Suppressor macrophage treated with lipopolysaccharide for 4 hours (primary cell): Measurements from ENCODE around the gene CD3E.
"Not testable (repeated sequence)": the region's sequence is repeated elsewhere in the genome, so short reads cannot be mapped to it uniquely, and the experiment has no call there.

Experiments
- DNase-seq: peaks from one replicate; pipeline ENCODE4 v3.0.0-alpha.2; 2020

The CD3E gene

DNA sequence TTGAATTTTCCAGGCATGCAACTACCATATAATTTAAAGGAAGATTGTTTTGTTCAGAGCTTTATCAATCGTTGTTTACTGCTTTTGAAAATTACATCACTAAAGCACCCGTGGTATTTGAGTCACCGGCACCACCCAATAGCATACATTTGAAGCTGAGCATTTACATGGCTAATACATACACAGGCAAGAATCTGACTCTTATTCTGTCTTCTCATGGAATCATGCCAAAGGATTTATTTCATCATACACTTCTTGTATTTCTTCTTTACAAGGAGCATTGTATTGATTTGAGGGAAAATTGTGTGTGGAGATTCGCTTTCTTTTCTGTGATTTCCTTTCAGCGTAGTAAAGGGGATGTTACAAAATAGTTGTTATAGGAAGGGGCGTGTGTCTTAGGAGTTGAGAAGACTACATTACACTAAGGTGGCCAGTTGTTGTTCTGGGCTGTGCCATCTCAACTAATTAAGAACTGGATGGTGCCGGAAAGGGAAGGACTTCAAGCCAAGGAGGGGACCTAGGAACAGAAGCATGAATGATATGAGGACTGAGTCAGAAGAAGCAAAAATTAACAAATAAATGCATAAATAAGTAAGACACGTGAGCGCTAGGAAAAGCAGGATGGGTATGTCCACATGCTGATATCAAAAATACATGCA, 12.9 kb upstream of the CD3E start:
- peak; percentile 91 for DNase-seq

DNA sequence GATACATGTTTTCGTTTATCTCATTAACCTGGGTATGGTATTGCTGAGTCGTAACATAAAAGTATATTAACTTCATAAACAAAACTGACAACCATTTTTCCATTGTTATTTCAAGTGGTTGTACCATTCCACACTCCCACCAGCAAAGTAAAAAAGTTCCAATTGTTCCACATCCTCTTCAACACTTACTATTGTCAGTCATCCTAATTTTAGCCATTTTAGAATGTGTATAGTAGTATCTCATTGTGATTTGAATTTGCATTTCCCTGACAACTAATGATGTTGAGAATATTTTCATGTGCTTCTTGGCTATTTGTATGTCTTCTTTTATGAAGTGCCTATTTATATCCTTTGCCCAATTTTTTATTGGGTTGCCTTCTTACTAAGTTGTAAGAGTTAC, 10.5 kb upstream of the CD3E start:
- DNase-seq: no peak

DNA sequence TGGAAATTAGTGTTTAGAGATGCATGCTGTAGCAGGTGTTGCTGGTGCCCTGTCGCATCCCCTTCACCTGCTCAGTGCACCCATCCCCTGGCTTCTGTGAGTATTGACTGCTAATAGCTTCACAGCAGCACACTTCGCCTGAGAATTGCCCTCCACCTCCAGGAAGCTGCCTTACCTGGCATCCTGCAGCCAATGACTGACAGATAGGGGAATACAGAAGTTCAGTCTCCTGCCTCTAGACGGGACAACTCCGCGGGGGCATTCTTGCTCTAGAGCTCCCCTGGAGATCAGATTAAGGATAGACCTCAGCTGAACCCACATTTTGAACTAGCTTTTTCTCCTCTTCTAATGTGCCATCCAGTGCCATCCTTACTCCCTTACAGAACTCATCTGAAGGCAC, 9.3 kb upstream of the CD3E start:
- DNase-seq: no peak

DNA sequence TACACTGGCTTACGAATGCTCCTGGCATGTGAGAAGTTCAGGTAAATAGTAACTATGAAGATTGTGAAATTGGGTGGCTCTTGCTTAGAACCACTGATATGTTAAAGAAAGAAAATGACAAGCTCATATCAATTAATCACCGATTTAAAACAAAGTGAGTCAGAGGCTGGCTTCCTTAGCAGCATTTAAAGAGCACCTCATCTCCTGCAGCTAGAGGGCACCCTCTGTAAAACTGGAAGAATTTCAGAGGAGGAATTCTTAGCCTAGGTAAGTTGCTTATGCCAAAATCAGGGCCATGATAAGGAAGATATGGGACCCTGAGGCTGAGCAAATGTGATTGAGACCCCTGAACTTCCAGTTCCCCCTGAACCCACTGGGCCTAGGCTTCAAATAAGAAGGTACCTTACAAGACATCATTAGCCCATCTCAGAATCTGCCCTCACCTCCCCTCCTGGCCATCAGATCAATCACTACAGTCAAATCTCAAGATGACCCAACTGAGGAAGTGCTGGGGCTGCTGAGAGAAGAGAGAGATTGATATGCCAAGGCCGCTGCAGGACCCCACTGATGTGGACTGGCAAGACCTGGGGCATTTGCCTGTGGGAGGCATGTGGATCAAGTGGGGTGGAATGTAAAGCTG, 8.6 kb upstream of the CD3E start:
- peak; percentile 48 for DNase-seq

DNA sequence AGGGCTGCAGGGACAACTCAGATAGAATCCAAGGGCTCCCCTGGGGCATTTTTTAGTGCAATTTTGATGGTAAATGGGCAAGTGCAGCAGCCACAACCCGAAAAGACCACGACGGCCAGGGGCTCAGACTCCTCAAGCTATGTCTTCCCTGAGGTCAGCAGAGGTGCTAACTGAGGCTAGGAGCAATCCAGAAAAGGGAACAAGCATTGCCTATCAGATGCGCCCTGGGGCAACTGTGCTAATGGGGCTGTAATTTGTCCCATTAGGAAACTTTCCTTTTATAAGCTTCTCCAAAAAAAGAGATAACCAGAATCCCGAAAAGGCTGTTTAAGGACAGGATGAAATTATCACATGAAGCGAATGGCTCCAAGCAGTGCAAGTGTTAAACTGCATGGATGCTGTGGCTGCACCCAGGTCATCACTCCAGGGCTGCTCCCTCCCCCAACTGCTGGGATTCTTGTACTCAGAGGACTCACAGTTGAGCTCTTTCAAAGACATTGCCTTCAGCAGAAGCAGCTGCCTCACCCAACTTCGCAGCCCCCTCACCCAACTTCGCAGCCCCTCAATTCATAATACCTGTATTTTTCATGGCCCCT, 2.8 kb upstream of the CD3E start:
- DNase-seq: no peak

DNA sequence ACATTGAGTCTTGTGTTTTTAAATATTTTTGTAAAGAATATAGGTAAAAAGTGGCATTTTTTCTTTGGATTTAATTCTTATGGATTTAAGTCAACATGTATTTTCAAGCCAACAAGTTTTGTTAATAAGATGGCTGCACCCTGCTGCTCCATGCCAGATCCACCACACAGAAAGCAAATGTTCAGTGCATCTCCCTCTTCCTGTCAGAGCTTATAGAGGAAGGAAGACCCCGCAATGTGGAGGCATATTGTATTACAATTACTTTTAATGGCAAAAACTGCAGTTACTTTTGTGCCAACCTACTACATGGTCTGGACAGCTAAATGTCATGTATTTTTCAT, 333 bp upstream of the CD3E start:
- no peak for DNase-seq

DNA sequence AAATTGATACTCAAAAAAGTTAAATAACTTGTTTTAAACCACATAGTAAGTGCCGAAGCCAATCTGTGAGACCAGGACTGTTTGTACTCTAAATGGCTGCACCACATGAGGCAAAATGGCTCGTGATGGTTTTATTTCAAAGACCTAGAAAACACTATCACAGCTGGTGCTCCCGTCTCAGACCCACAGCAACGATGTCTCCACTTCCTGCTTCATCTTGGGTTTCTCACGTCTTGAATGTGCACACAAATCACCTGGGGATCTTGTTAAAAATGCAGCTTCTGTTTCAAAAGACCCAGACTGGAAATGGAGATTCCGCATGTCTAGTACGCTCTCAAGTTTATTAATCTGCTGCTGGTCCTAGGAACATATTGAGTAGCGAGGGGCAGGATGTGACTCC, 1.2 kb downstream of the CD3E start:
- no peak for DNase-seq

DNA sequence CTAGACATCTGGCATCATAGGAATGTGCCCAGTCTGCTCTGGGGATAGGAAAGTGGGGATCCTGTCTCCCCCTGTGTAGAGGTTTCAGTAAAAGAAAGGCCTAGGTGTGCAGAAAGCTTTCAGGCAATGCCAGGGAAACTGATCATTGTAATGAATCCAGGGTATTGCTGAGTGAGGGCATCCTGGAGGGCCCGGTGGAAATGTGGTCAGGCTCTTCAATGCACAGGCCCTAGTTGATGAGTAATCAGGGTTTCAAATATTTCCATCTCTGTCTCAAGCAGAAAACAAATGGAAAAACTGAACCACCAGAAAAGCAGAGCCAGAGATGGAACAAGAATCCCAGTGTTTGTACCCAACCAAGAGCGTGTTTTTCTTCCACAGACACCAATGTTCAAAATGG, 2.0 kb downstream of the CD3E start:
- no peak for DNase-seq

DNA sequence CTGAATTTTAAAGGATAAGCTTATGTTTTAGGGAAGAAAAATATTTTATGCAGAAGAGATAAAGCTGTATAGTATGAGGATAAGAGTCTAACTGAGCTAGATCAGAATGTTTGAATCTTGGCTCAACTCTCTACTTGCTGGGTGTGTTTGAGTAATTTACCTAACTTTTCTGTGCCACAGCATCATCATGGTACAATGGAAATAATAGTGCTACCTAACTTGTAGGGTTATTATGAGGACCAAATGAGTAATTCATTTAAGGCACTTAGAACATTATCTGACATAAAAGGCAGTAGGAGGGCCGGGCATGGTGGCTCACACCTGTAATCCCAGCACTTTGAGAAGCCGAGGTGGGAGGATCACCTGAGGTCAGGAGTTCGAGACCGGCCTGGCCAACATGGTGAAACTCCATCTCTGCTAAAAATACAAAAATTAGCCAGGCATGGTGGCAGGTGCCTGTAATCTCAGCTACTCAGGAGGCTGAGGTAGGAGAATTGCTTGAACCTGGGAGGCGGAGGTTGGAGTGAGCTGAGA, 4.5 kb downstream of the CD3E start:
- DNase-seq: not testable (repeated sequence)

DNA sequence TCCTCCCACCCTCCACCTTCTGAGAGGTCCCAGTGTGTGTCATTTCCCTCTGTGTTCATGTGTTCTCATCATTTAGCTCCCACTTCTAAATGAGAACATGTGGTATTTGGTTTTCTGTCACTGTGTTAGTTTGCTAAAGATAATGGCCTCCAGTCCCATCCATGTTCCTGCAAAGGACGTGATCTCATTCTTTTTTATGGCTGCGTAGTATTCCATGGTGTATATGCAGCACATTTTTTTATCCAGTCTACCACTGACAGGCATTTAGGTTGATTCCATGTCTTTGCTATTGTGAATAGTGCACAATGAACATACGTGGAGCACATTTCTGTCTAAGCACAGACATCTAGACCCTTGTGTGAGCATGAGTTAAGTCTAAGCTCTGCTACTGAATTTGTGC, 5.7 kb downstream of the CD3E start:
- DNase-seq: no peak

DNA sequence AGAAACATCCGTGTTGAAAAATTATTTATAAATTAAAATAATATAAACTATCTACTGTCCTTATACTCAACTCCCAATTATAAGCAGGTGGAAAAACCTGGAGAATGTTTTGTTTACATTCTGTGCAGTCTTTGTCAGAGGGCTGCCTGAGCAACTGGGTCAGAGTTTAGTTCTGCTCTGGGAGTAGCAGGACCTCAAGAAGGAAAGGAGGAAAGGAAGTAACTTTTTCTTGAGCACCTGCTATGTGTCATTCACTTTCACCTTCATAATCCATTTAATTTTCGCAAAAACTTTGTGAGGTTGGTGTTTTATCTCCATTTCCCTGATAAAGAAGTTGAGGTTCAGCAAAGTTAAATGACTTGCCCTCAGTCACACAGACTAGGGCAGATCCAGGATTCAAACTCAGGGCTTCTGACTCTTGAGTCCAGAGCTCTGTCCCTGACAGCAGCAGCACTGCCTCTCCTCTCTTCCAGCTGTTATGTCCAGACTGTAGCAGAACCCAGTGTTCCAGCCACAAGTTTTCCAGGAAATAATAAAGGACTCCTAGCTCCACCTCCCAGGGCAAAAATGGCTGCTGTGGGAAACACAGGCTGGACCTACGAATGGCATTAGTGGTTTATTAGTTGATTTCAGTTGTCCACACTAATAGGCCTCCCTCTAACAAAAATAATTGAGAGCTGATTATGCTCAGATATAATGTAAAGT, 6.4 kb downstream of the CD3E start:
- no peak for DNase-seq

DNA sequence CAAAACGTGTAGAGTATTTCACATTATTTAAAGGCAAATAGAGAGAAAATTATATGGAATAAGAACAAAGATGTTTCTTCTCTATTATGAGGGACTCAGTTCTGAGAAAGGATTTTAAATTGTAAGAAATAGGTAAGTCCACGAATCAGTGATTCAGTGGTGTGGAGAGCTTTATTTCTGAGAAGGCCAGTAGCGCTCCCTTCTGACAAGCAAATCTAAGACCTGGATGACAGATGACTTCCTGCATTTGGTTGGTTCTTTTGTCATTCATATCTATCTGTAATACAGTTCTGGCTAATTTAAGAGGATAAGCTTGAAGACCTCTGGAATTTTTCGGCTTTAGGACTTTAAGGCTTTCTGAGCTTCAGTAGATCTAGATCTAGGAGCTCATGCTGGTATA, 7.0 kb downstream of the CD3E start:
- DNase-seq: no peak

DNA sequence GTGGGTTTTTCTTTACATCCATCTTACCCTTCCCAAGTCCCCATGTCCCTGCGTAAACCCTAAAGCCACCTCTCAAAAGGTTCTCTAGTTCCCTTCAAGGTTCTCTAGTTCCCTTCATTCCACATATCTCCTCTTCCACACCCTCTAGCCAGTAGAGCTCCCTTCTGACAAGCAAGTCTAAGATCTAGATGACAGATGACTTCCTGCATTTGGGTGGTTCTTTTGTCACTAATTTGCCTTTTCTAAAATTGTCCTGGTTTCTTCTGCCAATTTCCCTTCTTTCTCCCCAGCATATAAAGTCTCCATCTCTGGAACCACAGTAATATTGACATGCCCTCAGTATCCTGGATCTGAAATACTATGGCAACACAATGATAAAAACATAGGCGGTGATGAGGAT, 7.8 kb downstream of the CD3E start:
- DNase-seq: no peak

DNA sequence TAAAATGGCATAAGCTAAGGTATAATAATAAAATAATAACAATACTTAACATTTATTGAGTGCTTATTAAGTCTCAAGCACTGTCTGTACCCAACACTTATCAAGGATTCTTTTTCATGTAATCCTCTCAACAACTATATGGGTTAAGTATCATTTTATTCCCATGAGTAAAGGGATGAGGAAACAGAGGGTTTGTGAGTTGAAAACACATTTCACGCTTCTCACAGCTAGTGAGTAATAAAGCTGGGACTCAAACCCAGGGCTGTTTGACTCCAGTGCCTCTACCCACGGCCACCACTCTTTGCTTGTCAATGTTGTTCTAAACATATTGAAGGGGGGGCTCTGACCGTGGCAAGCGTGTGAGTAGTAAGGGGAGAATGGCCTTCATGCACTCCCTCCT, 8.7 kb downstream of the CD3E start:
- DNase-seq: no peak

DNA sequence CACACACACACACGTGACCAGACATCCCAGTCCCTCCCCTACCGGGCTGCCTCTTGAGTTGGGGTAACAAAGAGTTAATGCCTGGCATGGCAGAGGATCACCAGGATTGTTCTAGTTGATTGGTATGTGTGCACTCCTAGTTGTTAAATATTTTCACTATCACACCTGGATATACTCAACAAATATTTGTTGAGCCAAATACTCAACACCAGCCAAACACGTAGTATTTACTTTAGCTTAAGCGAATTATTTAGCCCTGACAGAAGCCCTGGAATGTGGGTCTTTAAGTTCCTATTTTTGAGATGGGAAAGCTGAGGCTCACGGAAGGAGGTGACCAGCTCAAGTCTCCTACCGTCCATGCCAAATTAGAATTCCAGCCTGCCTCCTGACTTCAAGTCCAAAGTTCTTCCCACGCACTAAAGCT, 10.5 kb downstream of the CD3E start:
- no peak for DNase-seq

DNA sequence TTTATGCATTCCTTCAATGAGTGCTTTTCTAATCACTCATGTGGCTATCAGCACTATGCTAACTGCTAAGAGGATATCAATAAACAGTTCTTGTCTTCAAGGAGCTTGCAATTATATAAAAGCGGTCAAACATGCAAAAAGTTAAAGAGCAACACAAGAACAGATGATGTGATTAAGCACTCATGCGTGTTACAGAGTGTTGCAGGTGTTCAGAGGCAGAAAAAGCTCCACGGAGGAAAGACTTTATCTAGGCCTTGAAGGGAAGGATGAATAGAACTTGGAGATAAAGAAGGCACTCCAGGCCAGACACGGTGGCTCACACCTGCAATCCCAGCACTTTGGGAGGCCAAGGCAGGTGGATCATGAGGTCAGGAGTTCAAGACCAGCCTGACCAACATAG, 13.6 kb downstream of the CD3E start:
- no peak for DNase-seq

DNA sequence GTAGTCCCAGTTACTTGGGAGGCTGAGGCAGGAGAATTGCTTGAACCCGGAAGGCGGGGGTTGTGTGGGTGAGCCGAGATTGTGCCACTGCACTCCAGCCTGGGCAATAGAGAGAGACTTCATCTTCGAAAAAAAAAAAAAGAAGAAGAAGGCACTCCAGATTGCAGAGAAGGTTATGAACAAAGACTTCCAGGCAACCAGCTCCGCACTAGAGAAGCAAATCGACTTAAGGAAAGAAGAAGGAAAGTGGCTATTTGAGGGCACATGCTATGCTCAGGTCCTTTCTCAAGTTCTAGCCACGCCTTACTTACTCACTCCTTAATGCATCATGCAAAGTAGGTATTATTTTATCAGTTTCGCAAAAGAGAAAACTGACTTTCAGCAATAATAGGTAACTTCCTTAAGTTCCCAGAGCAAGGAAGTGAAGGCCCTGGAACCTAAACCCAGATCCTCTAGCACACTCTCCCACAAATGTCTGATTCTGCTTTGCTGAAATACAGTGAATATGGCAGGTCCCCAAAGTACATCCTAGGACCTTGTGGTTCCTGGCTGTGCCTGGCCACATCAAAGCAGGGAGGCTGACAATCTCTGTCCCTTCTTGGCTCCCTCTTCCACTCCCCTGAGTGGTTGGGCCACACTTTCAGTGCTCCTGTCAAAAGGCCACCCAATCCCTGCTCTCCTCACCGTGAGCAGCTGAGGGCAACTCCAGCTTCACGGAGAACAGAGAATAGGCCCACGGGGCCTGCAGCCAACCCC, 14.2 kb downstream of the CD3E start:
- DNase-seq: peak; percentile 73

DNA sequence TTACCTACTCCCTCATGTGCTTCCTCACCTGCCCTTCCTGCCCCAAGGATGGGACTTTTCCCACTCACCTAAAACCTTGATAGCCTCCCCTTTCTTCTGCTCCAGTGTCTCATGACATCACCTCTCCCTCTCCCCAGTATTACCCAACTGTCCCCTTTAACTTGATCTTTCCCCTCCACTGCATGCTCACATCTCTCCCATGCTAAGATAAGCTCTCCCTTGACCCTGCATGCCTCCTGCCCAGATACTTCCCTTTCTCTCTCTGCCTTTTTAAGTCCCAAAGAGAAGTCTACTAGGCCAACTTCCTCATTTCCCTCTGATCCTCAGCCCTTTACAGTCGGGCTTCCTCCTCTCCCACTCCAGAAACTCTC, 14.8 kb downstream of the CD3E start:
- peak; percentile 80 for DNase-seq

DNA sequence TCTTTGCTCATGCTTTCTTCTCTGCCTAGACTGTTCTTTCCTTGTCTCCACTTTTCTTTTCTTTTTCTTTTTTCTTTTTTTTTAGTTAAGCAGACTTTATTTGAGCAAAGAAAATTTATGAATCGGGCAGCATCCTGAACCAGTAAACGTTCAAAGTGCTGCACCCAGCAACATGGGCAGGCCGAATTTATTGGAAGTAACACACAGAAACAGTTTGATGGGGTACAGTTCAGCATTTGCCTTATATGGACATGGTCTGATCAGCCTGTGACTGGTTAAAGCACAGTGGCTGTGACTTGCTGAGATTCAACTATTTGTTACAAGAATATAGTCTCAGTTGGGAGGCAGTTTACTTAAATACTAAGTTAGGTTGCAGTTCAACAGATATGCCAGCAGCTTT, 16.0 kb downstream of the CD3E start:
- no peak for DNase-seq

DNA sequence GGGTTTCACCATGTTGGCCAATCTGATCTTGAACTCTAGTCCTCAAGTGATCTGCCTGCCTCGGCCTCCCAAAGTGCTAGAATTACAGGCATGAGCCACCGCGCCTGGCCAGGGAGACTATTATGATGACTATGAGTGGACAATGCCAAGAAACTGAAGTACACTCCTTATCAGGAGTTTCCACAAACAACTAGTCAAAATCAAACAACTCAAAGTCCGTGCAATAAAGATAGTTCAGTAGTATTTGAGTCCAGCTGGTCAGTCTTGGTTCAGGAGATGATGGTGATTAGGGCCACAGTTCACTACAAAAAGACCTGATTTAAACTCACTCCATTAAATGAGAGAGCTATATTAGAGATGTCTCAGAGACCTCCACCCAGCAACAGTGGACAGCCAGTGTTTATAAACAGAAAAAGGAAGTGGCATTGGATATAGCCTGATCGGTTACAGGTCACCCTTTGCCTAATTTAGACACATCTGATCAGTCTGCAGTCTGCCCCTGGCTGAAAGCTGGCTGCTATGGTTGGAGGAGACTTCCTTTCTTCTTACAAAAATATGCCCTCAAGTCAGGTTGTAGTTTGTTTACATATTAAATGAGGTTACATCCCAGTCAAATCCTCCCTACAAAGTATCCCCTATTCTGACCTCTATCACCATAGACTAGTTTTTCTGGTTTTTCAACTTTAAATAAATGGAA, 17.0 kb downstream of the CD3E start:
- peak; percentile 23 for DNase-seq

DNA sequence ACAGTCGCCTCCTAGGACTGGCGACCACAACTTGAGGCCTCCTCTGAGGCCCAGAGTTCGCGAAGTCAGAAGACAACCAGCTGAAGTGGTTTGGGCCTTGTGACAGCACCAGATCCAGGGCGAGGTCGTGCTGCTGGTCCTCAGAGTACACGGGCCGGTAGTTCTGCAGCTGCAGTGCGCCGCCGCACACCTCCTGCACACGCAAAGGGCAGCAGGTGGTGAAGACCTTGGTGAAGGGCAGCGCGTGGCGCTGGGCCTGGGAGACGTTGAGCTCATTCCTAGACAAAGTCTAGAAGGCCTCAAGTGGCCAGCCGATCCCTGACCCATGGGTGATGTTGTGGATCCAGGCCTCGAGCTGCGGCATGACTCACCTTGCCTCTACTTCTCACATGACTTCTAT, 18.2 kb downstream of the CD3E start:
- DNase-seq: no peak

DNA sequence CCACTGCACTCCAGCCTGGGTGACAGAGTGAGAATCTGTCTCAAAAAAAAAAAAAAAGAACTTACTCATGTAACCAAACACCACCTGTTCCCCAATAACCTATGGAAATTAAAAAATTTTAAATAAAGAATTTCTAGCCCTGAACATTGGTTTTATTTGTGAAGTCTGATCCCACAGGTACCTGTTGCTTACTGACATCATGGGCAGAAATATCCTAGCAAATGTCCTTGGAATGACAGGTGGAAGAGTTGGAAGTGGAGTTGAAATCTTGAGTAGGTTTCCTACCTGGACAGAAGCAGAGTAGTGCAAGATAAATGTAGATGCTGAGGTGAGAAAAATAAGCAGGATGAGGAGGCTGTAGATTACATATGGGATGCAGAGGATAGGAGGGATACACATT, 20.8 kb downstream of the CD3E start:
- no peak for DNase-seq

DNA sequence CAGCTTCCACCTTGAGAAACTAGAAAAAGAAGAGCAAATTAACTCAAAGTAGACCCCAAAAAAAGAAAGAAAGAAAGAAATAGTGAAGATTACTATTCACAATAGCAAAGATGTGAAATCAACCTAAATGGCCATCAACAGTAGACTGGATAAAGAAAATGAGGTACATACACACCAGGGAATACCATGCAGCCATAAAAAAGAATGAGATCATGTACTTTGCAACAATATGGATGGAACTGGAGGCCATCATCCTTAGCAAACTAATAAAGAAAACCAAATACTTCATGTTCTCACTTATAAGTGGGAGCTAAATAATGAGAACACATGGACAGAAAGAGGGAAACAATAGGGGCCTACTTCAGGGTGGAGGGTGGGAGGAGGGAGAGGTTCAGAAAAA, 24.2 kb downstream of the CD3E start:
- DNase-seq: no peak
